GM21786 (cell line): ENCODE results near the gene CMTM1.
"Not testable (repeated sequence)": the region's sequence is repeated elsewhere in the genome, so short reads cannot be mapped to it uniquely, and the experiment has no call there.

Source experiments
- ATAC-seq: cut with Tn5 transposase; IDR thresholded peaks from one replicate; pipeline ENCODE4 v1.9.1; 2021; ENCODE audit not compliant: unreplicated experiment

Gene CMTM1

GRCh38 chr16:66561381-66562080 lies 4.7 kb upstream of the CMTM1 start:
- ATAC-seq = no peak

DNA sequence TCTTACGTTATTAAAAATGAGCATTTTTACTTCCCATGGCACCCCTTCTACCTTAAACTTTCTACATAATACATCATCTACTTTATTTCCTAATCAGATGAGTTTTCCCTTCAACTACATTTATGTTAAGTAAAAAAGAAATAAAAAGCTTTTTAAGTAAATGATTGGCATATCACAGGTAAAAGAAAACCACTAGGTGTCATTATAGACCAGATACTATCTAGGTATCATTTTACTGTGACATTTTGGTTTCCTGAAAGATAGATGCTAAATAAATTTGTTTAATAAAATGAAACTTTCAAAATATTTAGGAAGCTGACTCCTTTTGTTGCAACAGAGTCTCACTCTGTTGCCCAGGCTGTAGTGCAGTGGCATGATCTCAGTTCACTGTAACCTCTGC lies 3.8 kb upstream of the CMTM1 start:
- ATAC-seq = no peak

GRCh38 chr16:66562986-66563385 lies 3.3 kb upstream of the CMTM1 start:
- ATAC-seq = no peak

DNA sequence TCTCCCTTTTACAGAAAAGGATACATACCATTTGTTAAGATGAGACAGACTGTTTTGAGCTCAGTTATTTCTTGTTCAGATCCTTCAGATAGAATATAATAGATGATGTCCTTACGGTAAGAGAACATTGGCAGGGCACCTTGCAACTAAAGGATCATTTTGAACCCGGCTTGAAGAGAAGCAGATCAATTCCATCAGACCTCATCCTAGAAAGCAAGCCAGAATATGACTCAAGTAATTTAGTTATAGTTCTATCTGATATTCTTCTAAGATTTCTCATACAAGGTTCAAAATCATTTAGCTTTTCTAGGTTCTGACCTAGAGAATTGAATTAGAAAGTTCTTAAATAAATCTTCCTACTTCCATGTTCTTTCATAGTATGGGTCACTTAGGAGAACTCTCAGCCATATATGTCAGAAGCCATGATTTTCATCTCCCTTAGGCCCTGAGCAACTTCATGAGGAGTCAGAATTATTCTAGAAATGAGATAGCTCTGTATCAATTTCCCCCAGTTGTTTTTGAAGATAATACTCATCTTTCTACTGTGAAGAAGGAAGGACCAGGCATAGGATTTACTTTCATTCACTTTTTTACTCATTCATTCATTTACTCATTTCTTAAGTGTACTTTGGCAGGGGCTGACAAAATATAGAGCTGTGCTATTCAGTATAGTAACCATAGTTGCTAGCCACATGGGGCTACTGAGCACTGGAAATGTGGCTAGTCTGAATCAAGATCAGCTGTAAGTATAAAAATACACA lies 2.5 kb upstream of the CMTM1 start:
- ATAC-seq = no peak

GRCh38 chr16:66567270-66567669 lies 1.0 kb downstream of the CMTM1 start:
- ATAC-seq = not testable (repeated sequence)

- no peak for ATAC-seq
These were observed 2.1 kb downstream of the CMTM1 start for GRCh38 chr16:66568355-66568754.

DNA sequence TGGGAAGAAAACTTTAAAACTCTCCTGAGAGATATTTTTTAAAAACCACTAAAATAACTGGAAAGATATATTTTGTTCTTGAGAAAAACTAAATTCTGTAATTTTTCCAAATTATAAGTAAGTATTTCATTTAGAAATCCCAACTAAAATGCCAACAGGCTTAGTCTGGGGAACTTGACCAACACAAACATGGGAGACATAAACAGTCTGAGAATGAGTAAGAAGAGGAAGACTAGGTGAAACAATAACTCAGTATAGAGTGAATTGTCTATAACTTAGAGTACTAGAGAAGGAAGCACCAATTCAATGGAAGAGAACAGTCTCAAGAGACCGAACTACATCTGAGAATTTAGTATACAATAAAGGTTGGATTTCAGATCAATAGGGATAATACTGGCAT lies 2.9 kb downstream of the CMTM1 start:
- ATAC-seq = no peak

- ATAC-seq = no peak
These were observed 3.7 kb downstream of the CMTM1 start for GRCh38 chr16:66569827-66570405.

GRCh38 chr16:66572356-66572755 lies 6.1 kb downstream of the CMTM1 start:
- no peak for ATAC-seq

DNA sequence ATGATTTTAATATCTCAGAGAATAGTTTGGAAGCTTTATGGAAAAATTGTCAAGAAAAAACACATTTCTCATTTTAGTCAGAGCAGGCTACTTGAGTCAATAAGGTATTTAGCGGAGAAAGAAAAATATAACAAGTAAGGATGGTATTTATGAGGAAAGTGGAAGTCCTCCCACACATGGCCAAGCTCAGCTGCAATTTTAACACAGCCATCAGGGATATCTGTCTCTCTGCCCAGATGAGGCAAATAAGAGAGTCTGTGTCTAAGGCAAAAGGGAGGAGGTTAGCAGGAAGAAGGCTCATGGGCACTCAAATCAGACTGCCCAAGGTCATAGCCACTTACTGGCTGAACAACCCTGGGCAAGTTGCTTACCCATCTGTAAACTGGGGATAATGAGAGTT lies 7.8 kb downstream of the CMTM1 start:
- ATAC-seq = no peak

- ATAC-seq = no peak
These were observed 8.3 kb downstream of the CMTM1 start for GRCh38 chr16:66574531-66574930.

- ATAC-seq = no peak
These were observed 8.8 kb downstream of the CMTM1 start for GRCh38 chr16:66575060-66575459.

- ATAC-seq = no peak
These were observed 10.1 kb downstream of the CMTM1 start for GRCh38 chr16:66576296-66576695.

GRCh38 chr16:66578651-66579531 lies 12.7 kb downstream of the CMTM1 start, which contains the start of gene CMTM2:
Gene CMTM2 (plus strand): TSS chr16:66579463. CDS start chr16:66579608, 145 bp downstream.
- ATAC-seq = no peak

DNA sequence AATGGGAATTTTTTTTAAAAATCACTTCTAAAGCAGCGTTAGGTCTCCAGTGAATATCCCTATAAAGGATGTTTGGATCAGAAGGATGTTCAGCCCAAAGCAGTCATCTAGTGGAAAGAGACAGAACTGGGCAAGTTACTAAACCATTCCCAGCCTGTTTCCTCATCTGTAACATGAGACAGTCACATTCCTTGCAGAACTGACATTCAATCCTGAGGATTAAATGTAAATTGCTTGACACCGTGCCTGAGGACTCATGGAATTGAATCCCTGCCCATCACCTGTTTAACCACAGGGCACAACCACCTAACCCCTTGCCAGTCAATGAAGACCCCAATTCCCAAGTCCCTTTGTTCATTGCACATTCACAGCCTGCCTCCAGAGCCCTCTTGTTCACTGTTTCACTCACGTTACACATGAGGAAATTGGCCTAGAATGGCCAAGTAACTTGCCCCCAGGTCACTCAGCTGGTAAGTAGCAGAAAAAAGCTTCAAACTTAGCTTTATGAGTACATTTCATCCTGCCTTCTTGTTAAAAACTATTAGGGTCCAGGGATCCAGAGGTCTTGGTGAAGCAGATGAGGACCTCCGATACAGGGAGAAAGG lies 14.5 kb downstream of the CMTM1 start:
- no peak for ATAC-seq

GRCh38 chr16:66581246-66581952 lies 15.2 kb downstream of the CMTM1 start:
- ATAC-seq = no peak

- no peak for ATAC-seq
These were observed 19.4 kb downstream of the CMTM1 start for GRCh38 chr16:66585481-66586239.

DNA sequence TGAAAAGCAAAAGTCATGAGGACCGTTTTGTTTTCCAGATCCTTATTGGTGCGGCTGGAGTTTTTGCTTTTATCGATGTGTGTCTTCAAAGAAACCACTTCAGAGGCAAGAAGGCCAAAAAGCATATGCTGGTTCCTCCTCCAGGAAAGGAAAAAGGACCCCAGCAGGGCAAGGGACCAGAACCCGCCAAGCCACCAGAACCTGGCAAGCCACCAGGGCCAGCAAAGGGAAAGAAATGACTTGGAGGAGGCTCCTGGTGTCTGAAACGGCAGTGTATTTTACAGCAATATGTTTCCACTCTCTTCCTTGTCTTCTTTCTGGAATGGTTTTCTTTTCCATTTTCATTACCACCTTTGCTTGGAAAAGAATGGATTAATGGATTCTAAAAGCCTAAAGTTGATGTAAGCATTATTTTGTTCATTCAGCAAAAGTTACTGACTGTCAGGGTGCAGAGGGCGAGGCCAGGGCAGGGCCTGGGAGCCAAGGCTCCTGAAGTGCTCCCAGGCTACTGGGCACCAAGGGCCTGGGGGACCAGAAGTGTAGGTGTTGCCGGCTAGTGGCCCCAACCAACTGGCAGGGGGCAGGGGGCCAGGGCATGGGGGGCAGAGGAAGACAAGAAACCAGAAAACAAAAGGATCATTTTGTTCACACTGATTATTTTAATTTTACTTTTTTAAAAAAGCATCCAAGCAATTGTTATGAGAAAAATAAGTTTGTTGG lies 21.8 kb downstream of the CMTM1 start:
- no peak for ATAC-seq
